Mucosa of stomach (tissue), 1 donor: ENCODE data around the gene ADPRH.
"Not testable (repeated sequence)": the region's sequence is repeated elsewhere in the genome, so short reads cannot be mapped to it uniquely, and the experiment has no call there.

ENCODE experiments used
- H3K27me3 ChIP-seq: one replicate; pipeline ENCODE4 v1.7.0; 2013; ENCODE audit warnings: mild to moderate bottlenecking, low read length; ENCODE audit not compliant: control insufficient read depth, insufficient read depth
- H3K36me3 ChIP-seq: one replicate; pipeline ENCODE4 v1.7.0; 2013; ENCODE audit warnings: low read length; ENCODE audit not compliant: control insufficient read depth, insufficient read depth
- H3K4me1 ChIP-seq: one replicate; pipeline ENCODE4 v1.7.0; 2013; ENCODE audit warnings: mild to moderate bottlenecking, low read length; ENCODE audit not compliant: control insufficient read depth, insufficient read depth
- H3K4me3 ChIP-seq: one replicate; pipeline ENCODE4 v1.7.0; 2013; ENCODE audit warnings: low read length
- H3K9ac ChIP-seq: one replicate; pipeline ENCODE4 v1.7.0; 2013; ENCODE audit warnings: mild to moderate bottlenecking, low read length, moderate library complexity
- H3K9me3 ChIP-seq: one replicate; pipeline ENCODE4 v1.7.0; 2013; ENCODE audit warnings: mild to moderate bottlenecking, low read length, moderate library complexity; ENCODE audit not compliant: control insufficient read depth
- donor health status: Pancreatic carcinoma.

Gene ADPRH

DNA sequence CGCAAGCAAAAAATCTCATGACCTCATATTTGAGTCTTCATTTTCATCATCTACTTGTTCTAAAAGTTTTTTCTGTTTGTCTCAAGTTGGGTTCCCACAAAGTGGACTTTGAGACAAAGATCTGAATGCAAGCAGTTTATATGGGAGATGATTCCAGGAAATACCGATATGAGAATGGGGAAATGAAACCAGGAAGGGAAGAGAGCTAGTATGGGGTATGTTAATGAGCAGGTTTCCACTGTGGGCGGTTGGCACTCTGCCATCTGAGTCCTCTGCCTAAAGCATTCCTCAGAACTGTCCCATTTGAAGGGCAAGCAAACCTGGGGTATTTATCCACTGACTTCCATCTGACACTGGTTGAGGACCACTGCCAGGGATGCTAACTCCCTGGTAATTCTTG lies 8.8 kb downstream of the ADPRH start:
- H3K9me3 ChIP-seq: no peaks in the 10 kb centered on the region
- no peaks in the 10 kb centered on the region for H3K4me1 ChIP-seq
- H3K27me3 ChIP-seq: no peaks in the 10 kb centered on the region

DNA sequence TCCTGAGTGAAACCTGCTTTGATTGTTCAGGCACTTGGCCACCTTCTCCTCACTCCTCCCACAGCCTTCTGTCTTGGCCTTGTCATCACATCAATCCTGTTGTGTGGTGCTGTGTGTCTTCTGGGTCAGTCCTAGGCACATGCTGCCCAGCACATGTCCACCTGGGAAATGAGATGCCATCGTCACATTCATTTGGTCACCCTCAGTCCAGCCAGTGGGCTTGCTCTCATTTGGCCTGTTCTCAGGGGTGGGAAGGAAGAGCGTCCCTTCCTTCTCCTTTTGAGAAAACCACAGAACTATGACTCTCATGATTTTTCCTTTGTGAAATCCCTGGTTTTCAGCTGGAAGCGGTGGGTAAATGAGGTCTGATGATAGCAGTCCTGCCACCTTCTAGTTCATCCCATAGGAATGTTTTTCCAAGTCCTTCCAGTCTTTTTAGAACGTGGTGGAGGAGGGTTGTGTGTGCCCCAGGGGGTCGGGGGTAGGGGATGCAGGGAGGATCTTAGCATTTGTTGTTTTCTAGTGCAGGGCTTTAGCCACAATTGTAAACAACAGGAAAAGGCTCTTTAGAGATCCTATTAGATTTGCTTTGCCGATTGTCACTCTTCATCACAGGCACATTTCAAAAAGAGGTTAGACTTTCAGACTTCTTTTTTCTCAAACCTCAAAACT lies 9.9 kb downstream of the ADPRH start:
- Histone ChIP-seq H3K9me3 (no peaks in the 10 kb centered on the region), H3K4me3 (no peak overlapping the region), H3K4me1 (no peaks in the 10 kb centered on the region), H3K27me3 (no peaks in the 10 kb centered on the region), H3K36me3 (no peaks in the 10 kb centered on the region), H3K9ac (no peak overlapping the region)

More for the DNA sequence above, 8.8 kb downstream of the ADPRH start:
- no peak overlapping the region for H3K4me3 ChIP-seq
- H3K36me3 ChIP-seq: no peaks in the 10 kb centered on the region
- no peak overlapping the region for H3K9ac ChIP-seq

DNA sequence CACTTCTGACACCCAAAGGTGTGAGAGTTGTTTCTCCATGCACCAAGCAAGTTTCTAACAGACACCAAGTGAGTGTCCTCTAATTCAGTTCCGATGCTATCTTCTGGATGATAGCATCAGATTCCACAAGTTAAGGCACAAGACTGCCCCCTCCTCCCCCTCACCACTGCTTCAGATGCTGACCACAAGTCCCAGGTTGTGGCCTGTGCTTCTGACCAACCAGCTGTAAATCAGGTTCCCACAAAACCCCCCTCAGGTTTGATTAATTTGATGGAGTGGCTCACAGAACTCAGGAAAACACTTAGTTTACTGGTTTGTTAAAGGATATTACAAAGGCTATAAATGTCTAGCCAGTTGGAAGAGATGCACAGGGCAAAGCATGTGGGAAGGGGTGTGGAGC lies 11.4 kb downstream of the ADPRH start:
- Histone ChIP-seq H3K4me3 (no peak overlapping the region), H3K4me1 (no peaks in the 10 kb centered on the region), H3K9ac (no peak overlapping the region), H3K36me3 (no peaks in the 10 kb centered on the region), H3K9me3 (no peaks in the 10 kb centered on the region), H3K27me3 (no peaks in the 10 kb centered on the region)

DNA sequence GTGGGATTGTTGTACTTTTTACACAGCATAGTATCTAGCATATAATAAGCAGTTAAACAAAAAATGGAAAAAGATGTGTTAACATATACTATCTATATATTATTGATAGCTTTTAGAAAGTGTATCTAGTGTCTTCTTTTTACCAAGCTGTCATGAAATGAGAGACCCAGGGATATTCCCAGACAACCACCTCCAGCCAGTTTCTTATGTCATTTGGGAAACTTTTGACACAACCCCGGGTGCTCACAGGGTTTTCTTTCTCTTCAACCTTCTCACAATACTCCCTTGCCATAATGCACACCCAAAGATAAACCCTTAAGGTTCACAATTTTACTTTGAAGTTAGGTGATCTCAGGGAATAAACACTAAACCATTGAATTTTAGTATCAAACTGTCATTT lies 13.6 kb downstream of the ADPRH start:
- Histone ChIP-seq H3K4me3 (no peak overlapping the region), H3K9me3 (no peaks in the 10 kb centered on the region), H3K9ac (no peak overlapping the region), H3K4me1 (no peaks in the 10 kb centered on the region), H3K36me3 (no peaks in the 10 kb centered on the region), H3K27me3 (no peaks in the 10 kb centered on the region)

DNA sequence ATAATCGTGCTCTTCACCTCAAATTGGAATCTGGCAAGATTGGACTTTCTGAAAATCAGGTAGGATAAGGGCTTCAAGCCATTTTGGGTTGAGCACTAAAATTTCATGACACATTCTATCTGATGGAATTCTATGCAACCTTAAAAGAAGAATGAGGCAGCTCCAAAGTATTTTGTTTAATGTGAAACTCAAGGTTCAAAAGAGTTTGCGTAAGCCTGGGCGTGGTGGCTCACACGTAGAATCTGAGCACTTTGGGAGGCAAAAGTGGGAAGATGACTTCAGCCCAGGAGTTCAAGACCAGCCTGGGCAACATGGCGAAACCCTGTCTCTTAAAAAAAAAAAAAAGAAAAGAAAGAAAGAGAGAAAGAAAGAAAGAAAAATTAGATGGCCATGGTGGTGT lies 14.8 kb downstream of the ADPRH start:
- H3K9ac ChIP-seq: no peak overlapping the region
- H3K4me3 ChIP-seq: no peak overlapping the region
- H3K27me3 ChIP-seq: no peaks in the 10 kb centered on the region
- no peaks in the 10 kb centered on the region for H3K9me3 ChIP-seq
- H3K4me1 ChIP-seq: no peaks in the 10 kb centered on the region
- H3K36me3 ChIP-seq: no peaks in the 10 kb centered on the region

DNA sequence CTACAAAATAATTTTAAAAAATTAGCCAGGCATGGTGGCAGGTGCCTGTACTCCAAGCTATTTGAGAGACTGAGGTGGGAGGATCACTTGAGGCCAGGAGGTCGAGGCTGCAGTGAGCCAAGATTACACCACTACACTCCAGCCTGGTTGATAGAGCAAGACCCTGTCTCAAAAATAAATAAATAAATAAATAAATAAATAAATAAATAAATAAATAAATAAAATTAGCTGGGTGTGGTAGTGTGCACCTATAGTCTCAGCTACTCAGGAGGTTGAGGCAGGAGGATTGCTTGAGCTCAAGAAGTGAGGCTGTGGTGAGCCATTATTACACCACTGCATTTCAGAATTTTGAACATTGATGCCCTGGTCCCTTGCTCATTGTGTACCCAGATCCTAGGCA lies 15.6 kb downstream of the ADPRH start:
- not testable (repeated sequence) for H3K4me1 ChIP-seq, H3K9me3 ChIP-seq, H3K9ac ChIP-seq, H3K36me3 ChIP-seq, H3K27me3 ChIP-seq, H3K4me3 ChIP-seq

DNA sequence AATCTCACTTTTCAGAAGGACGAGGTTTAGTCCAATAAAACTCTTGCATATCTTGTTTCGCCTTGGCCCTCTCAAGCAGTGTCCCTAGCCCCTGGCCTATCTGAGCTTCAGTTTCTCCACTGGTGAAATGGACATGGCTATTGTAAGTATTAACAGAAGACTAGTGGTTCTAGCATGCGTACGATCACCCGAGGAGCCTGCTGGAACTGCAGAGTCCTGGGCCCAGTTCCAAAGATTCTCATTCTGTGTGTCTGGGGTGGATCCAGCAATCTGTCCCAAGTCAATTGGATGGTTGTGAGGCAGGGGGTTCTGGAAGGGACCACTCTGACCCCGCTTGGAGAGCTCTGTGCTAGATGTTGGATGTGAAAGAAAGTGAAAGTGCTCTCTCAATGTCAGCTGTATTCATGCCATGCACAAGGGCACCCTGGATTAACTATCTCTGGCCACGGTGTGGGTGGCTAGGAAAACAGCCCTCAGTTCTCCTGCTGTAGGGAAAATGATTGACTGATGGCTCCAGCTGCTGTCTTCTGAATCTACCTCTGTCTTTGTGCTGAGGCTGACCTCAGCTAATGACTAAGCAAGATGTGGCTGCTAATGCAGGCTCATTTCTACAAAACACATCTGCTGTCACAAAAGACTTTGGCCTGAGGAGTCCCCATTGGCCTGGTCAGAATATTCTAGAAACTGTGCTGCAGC lies 16.5 kb downstream of the ADPRH start:
- Histone ChIP-seq H3K4me1 (no peaks in the 10 kb centered on the region), H3K9ac (no peak overlapping the region), H3K36me3 (no peaks in the 10 kb centered on the region), H3K27me3 (no peaks in the 10 kb centered on the region), H3K9me3 (no peaks in the 10 kb centered on the region), H3K4me3 (no peak overlapping the region)

DNA sequence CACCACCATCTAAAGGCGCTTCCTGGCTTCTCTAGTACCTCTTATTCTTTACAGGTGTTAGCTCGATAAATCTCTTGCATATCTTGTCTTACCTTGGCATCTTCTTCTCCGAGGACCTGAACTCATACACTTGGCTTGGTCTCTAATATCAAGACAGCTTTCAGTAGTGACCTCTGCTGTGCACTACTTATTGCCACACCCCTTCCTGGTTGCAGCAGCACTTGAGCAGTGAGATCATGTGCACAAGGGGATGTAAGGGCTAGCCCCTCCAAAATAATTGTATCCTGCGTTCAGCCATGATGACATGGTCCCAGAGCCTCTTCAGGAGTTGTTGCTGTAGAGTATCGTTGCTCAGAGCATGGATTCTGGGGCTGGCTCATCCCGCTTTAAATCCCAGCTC lies 17.1 kb downstream of the ADPRH start:
- H3K4me3 ChIP-seq: no peak overlapping the region

DNA sequence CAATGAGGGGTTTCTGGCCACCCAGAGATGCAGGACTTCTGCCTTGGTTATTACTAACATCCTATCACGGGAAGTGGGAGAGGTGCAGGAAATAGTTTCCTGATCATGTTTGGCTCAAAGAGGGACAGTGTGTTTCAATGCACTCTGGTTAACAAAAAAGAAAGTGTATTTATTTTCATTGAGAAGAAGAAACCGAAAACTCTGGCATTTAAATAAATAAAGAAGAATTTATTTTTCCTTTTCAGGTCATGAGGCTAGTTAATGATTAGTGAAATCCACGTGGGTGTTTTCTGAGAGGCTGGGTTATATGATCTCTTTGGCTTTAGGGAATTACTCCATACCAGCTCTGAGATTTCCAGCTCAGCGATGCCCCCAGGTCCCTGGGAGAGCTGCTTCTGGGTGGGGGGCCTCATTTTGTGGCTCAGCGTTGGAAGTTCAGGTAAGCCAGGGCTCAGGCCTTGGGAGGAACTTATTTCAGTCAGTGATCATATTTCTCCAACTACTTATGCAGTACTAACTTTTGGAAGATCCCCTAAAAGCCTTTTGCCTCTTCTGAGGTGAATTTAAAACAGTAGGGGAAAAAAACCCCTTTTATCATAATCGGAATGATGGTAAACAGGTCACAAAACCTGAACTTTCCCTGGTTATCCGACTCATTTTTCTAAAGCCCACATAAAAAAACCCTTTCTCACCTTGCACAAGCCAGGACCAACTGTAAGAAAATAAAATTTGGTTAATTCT lies 18.4 kb downstream of the ADPRH start, which contains the start of gene PLA1A:
PLA1A (plus strand) TSS at position 338 of the 741 bp plus-strand sequence; CDS start at position 367, 29 bp downstream.
- Histone ChIP-seq H3K36me3 (no peaks in the 10 kb centered on the region), H3K27me3 (no peaks in the 10 kb centered on the region), H3K4me3 (no peak within 1 kb of the TSS), H3K4me1 (no peaks in the 10 kb centered on the region), H3K9ac (peak within 1 kb of the TSS; percentile 24), H3K9me3 (no peaks in the 10 kb centered on the region)

More for the DNA sequence above, 17.1 kb downstream of the ADPRH start:
- Histone ChIP-seq H3K36me3 (no peaks in the 10 kb centered on the region), H3K9me3 (no peaks in the 10 kb centered on the region), H3K9ac (no peak overlapping the region), H3K27me3 (no peaks in the 10 kb centered on the region), H3K4me1 (no peaks in the 10 kb centered on the region)

DNA sequence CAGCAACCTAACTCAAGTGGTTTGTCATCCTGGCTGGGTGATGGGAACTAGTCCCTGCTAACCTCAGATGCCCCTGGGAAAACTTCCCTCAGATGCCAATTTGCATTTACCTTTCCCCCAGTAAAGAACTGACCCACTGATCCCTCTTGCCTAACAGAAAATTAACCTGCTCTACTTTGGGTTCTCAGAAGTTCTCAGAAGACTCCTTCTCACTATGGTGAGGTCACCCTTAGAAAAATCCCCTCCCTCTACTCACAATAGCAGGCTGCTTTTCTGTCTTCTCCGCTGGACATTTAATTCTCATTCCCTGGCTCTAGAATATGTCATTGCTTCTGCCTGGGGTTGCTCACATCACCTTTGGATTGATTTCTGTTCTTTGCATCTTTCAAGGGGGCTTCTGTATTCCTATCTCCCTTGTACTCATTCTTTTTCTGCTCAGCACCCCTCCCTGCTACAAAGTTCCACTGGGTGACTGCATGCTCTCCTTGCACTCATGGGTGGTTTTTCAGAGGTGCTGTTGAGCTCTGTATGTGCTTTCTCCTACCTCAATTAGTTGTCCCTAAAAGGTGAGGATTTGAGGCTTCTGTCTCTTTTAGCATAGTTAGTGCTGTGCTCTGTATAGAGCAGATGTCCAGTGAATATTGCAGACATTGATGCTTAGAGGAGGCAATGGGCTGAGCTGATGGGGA lies 19.3 kb downstream of the ADPRH start:
- no peaks in the 10 kb centered on the region for H3K4me1 ChIP-seq
- no peaks in the 10 kb centered on the region for H3K27me3 ChIP-seq
- no peak overlapping the region for H3K4me3 ChIP-seq
- H3K9me3 ChIP-seq: no peaks in the 10 kb centered on the region
- H3K36me3 ChIP-seq: no peaks in the 10 kb centered on the region
- no peak overlapping the region for H3K9ac ChIP-seq

DNA sequence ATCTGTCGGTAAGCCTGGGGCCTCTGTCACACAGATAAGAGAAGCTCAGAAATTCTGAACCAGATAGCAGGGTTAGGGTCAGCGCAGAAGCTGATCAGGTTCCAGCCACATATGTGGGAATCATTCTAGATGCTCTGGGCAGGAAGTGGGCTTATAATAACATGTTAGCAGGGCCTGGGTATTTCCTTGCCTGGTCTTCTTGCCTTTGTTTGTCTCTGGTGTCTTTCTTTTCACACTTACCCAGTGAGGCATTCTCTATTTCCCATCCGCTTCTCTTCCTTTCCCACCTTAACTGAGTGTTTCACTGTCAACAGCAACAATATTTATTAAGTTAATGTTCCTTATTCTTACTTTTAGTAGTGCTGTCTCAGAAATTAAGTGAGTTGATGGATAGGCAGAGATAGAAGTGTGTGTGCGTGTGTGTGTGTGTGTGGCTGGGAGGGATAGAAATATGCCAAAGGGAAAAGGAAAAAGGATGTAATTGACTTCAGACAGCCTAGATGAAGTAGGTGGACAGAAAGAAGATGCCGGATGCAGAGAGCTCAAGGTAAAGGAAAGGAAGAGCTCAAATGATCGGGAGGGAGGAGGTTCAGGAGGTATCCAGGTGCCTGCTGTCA lies 20.4 kb downstream of the ADPRH start:
- H3K9ac ChIP-seq: no peak overlapping the region
- H3K9me3 ChIP-seq: no peaks in the 10 kb centered on the region
- no peaks in the 10 kb centered on the region for H3K36me3 ChIP-seq
- H3K4me1 ChIP-seq: no peaks in the 10 kb centered on the region
- no peak overlapping the region for H3K4me3 ChIP-seq
- no peaks in the 10 kb centered on the region for H3K27me3 ChIP-seq
